Caco-2 (cell line): ENCODE results near the gene CEACAM4. TPM values are rescaled to one million over a fixed set of nuclear protein-coding genes. Genes with fewer than 3 reads are reported as not detected.

Experiments used
- BruUV-seq: library from RNA; stranded (reverse); fragments of 400-500 nt; replicated peaks from 2 replicates; lab custom pipeline; 2021; lab: Mats Ljungman, UMichigan
- CTCF ChIA-PET: fragments of 300-600 bp; sonication (Branson Sonifier 250); formaldehyde crosslinking; loops from one replicate; lab custom pipeline; 2022; ENCODE audit warnings: antibody characterized with exemption; lab: Charles Lee
- POLR2A ChIA-PET: fragments of 300-600 bp; sonication (Branson Sonifier 250); formaldehyde crosslinking; loops from one replicate; lab custom pipeline; 2022; ENCODE audit warnings: antibody characterized with exemption; lab: Charles Lee
- DNase-seq, 2 experiments: peaks; one replicate each; pipeline versions ENCODE4 v3.0.0 to v3.0.0-alpha.2; 2020 to 2022
- H3K27me3 ChIP-seq: replicated peaks from 2 replicates; pipeline ENCODE4 v1.6.0; 2011; ENCODE audit warnings: low read length; ENCODE audit not compliant: control insufficient read depth, insufficient read depth
- H3K36me3 ChIP-seq: 2 replicates; pipeline ENCODE4 v1.5.1; 2011; ENCODE audit warnings: low read length; ENCODE audit not compliant: control insufficient read depth, insufficient read depth
- H3K4me1 ChIP-seq: fragments of 250-450 bp; sonication (Bioruptor Pico); 2 replicates; pipeline ENCODE4 v1.5.1; 2020; ENCODE audit warnings: mild to moderate bottlenecking
- H3K4me3 ChIP-seq: 2 replicates; pipeline ENCODE4 v1.5.1; 2011; ENCODE audit warnings: low read depth, mild to moderate bottlenecking, control low read depth, low read length
- H3K9me3 ChIP-seq: fragments of 250-450 bp; sonication (Bioruptor Pico); 2 replicates; pipeline ENCODE4 v1.5.1; 2020; ENCODE audit warnings: mild to moderate bottlenecking, moderate library complexity
- H3K27ac Mint-ChIP-seq: one replicate; pipeline ENCODE4 v1.8.0; 2022; ENCODE audit warnings: mixed read lengths; ENCODE audit not compliant: unreplicated experiment
- H3K27me3 Mint-ChIP-seq: one replicate; pipeline ENCODE4 v1.8.0; 2022; ENCODE audit warnings: mixed read lengths; ENCODE audit not compliant: insufficient read depth, unreplicated experiment
- H3K36me3 Mint-ChIP-seq: one replicate; pipeline ENCODE4 v1.8.0; 2022; ENCODE audit warnings: mild to moderate bottlenecking, mixed read lengths; ENCODE audit not compliant: insufficient read depth, unreplicated experiment
- H3K4me1 Mint-ChIP-seq: one replicate; pipeline ENCODE4 v1.8.0; 2022; ENCODE audit warnings: low read depth, mixed read lengths; ENCODE audit not compliant: unreplicated experiment
- H3K4me3 Mint-ChIP-seq: one replicate; pipeline ENCODE4 v1.8.0; 2022; ENCODE audit warnings: mild to moderate bottlenecking, moderate library complexity, mixed read lengths; ENCODE audit not compliant: unreplicated experiment
- H3K9me3 Mint-ChIP-seq: one replicate; pipeline ENCODE4 v1.8.0; 2022; ENCODE audit warnings: mixed read lengths; ENCODE audit not compliant: unreplicated experiment
- intact Hi-C: fragments of 100-400 bp; cut with micrococcal nuclease; formaldehyde crosslinking; loops from one replicate; pipeline ENCODE4 v1.10.0; 2022; ENCODE audit not compliant: unreplicated experiment
- total RNA-seq: library from RNA; stranded (reverse); gene quantifications from 2 replicates; pipeline ENCODE4 v1.2.3, GENCODE V29; 2022
- TF ChIP-seq, protein P1 (sequence below), 2 experiments: fragments of 200-600 bp in 1 of 2; IDR thresholded peaks; 1 replicate in 1 of 2; 2 replicates in 1 of 2; pipeline versions ENCODE4 v1.5.1 to v1.8.0; 2011 to 2022; ENCODE audit warnings: antibody characterized with exemption in 1 of 2, control low read depth in 1 of 2, inconsistent platforms in 1 of 2, low read depth in 1 of 2, low read length in 1 of 2, mild to moderate bottlenecking in 1 of 2, moderate library complexity in 1 of 2; ENCODE audit not compliant: insufficient read depth in 1 of 2, severe bottlenecking in 1 of 2, unreplicated experiment in 1 of 2

Gene CEACAM4
- total RNA-seq, 1 experiment from 2014 or later = not detected

DNA sequence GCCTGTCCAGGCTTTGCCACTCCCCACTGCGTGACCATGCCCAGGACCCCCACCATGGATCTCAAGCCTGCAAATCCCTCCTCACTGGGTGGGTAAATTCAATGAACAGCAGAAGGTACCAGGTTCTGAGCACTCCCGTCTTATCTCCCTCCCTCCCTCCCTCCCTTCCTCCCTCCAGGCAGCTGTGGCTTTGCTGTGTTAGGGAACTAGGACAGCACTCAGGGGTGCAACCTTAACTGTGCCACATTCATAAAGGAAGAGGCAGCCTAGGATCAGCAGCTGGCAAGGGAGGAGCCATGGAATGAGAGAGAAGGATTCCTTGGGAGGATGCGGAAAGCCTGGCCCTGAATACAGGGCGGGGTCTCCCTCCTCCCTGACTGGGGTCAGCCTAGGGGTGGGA lies 5.6 kb downstream of the CEACAM4 start:
- no peaks in the 10 kb centered on the region for H3K9me3 ChIP-seq
- no peaks in the 10 kb centered on the region for H3K4me1 ChIP-seq
- Mint-ChIP-seq H3K4me1 (no peaks in the 10 kb centered on the region), H3K27ac (no peak overlapping the region), H3K36me3 (no peaks in the 10 kb centered on the region), H3K27me3 (peaks cover 22% of the 10 kb centered on the region), H3K9me3 (no peaks in the 10 kb centered on the region), H3K4me3 (no peak overlapping the region)
- DNase-seq = no peak
- TF ChIP-seq, protein P1, sequence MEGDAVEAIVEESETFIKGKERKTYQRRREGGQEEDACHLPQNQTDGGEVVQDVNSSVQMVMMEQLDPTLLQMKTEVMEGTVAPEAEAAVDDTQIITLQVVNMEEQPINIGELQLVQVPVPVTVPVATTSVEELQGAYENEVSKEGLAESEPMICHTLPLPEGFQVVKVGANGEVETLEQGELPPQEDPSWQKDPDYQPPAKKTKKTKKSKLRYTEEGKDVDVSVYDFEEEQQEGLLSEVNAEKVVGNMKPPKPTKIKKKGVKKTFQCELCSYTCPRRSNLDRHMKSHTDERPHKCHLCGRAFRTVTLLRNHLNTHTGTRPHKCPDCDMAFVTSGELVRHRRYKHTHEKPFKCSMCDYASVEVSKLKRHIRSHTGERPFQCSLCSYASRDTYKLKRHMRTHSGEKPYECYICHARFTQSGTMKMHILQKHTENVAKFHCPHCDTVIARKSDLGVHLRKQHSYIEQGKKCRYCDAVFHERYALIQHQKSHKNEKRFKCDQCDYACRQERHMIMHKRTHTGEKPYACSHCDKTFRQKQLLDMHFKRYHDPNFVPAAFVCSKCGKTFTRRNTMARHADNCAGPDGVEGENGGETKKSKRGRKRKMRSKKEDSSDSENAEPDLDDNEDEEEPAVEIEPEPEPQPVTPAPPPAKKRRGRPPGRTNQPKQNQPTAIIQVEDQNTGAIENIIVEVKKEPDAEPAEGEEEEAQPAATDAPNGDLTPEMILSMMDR (IDR thresholded peaks at IDR 0.05; ENCODE audit: insufficient read depth in 1 of 2, low read depth in 1 of 2, low read length in 1 of 2, severe bottlenecking in 1 of 2, unreplicated experiment in 1 of 2) = no peak
- intact Hi-C loops = no loop called here
- ChIA-PET POLR2A (no interaction called here), CTCF (interaction anchor here (0.6 kb wide), 1 partner anchor 86 kb away, joined by 3 read pairs; no protein-coding TSS in a partner anchor)
- BruUV-seq = no TSS peak
- H3K27me3 ChIP-seq = no peaks in the 10 kb centered on the region
- H3K4me3 ChIP-seq = no peak overlapping the region
- no peaks in the 10 kb centered on the region for H3K36me3 ChIP-seq

DNA sequence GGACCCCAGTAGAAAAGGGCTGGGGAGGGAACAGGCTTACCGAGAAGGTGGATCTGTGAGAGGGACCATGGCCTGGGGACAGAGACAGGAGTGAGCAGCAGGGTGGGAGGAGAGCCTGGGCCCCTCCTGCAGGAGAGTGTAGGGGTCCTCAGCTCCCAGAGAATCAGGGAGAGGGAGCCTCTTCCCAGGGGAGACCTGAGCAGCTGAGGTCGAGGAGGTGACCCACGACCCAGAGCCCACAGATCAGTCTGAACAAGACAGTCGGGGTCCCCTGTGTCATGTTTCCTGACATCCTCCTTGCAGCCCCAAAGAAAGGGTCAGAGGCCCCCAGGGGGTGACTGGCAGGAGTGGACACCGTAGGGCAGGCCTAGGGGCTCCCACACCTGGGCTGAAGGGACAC lies 6.7 kb downstream of the CEACAM4 start:
- BruUV-seq = no TSS peak
- TF ChIP-seq, protein P1 (IDR thresholded peaks at IDR 0.05; ENCODE audit: insufficient read depth in 1 of 2, low read depth in 1 of 2, low read length in 1 of 2, severe bottlenecking in 1 of 2, unreplicated experiment in 1 of 2) = no peak
- Histone ChIP-seq H3K4me1 (no peaks in the 10 kb centered on the region), H3K27me3 (no peaks in the 10 kb centered on the region), H3K4me3 (no peak overlapping the region), H3K9me3 (no peaks in the 10 kb centered on the region), H3K36me3 (no peaks in the 10 kb centered on the region)
- intact Hi-C loops = no loop called here
- Mint-ChIP-seq H3K4me1 (no peaks in the 10 kb centered on the region), H3K27me3 (peaks cover 20% of the 10 kb centered on the region), H3K27ac (no peak overlapping the region), H3K4me3 (no peak overlapping the region), H3K9me3 (no peaks in the 10 kb centered on the region), H3K36me3 (no peaks in the 10 kb centered on the region)
- CTCF ChIA-PET = no interaction called here
- DNase-seq = no peak
- POLR2A ChIA-PET = no interaction called here

- Histone ChIP-seq H3K4me3 (no peak overlapping the region), H3K4me1 (no peaks in the 10 kb centered on the region), H3K27me3 (no peaks in the 10 kb centered on the region), H3K9me3 (no peaks in the 10 kb centered on the region), H3K36me3 (no peaks in the 10 kb centered on the region)
- Mint-ChIP-seq H3K4me3 (no peak overlapping the region), H3K27me3 (peaks cover 20% of the 10 kb centered on the region), H3K27ac (no peak overlapping the region), H3K4me1 (no peaks in the 10 kb centered on the region), H3K9me3 (no peaks in the 10 kb centered on the region), H3K36me3 (no peaks in the 10 kb centered on the region)
- TF ChIP-seq, protein P1 (IDR thresholded peaks at IDR 0.05; ENCODE audit: insufficient read depth in 1 of 2, low read depth in 1 of 2, low read length in 1 of 2, severe bottlenecking in 1 of 2, unreplicated experiment in 1 of 2) = no peak
- no peak for DNase-seq
- intact Hi-C loops = no loop called here
- BruUV-seq = no TSS peak
- ChIA-PET POLR2A (no interaction called here), CTCF (no interaction called here)
These were observed 7.8 kb downstream of the CEACAM4 start for GRCh38 chr19:41619018-41619556.
